Kidney (tissue), 14 donors: ENCODE measurements around the gene NALCN. TPM values are rescaled to one million over a fixed set of nuclear protein-coding genes. Genes with fewer than 3 reads are reported as not detected.

Experiments
- DNase-seq, 5 donors: peaks; one replicate each; pipeline ENCODE4 v3.0.0-alpha.2; 2013 to 2020
- FAIRE-seq: peaks from 2 replicates; lab custom pipeline; 2012; peaks lifted over from hg19 to GRCh38; lab: Jason Lieb, UNC
- H3K27ac ChIP-seq, 2 donors: one replicate each; pipeline ENCODE4 v1.7.0; 2013; ENCODE audit warnings: low read depth in 2 of 2, low read length in 2 of 2, inconsistent platforms in 1 of 2
- H3K27me3 ChIP-seq: one replicate; pipeline ENCODE4 v1.7.1; 2013; ENCODE audit warnings: low read length, inconsistent platforms; ENCODE audit not compliant: control insufficient read depth, insufficient read depth
- H3K36me3 ChIP-seq, 3 donors: one replicate each; pipeline versions ENCODE4 v1.7.0 to v1.7.1; 2013; ENCODE audit warnings: low read length in 3 of 3, control low read depth in 1 of 3, inconsistent platforms in 1 of 3; ENCODE audit not compliant: insufficient read depth in 3 of 3, control insufficient read depth in 2 of 3
- H3K4me1 ChIP-seq, 3 donors: one replicate each; pipeline versions ENCODE4 v1.7.0 to v1.7.1; 2013; ENCODE audit warnings: low read length in 3 of 3, inconsistent platforms in 1 of 3, low read depth in 1 of 3; ENCODE audit not compliant: control insufficient read depth in 2 of 3, insufficient read depth in 2 of 3
- H3K4me3 ChIP-seq, 3 donors: one replicate each; pipeline versions ENCODE4 v1.7.0 to v1.8.1; 2013; ENCODE audit warnings: low read length in 3 of 3, control low read depth in 1 of 3, inconsistent platforms in 1 of 3
- H3K9ac ChIP-seq, 3 donors: one replicate each; pipeline versions ENCODE4 v1.7.0 to v1.7.1; 2013; ENCODE audit warnings: low read length in 3 of 3, control low read depth in 1 of 3, inconsistent platforms in 1 of 3
- H3K9me3 ChIP-seq, 3 donors: one replicate each; pipeline versions ENCODE4 v1.7.0 to v1.7.1; 2013; ENCODE audit warnings: low read length in 3 of 3, control low read depth in 1 of 3, inconsistent platforms in 1 of 3; ENCODE audit not compliant: control insufficient read depth in 2 of 3, insufficient read depth in 1 of 3
- CTCF ChIP-seq: IDR thresholded peaks from 3 replicates; pipeline ENCODE4 v1.5.1; 2012; ENCODE audit warnings: mild to moderate bottlenecking, moderate library complexity, borderline replicate concordance; ENCODE audit not compliant: insufficient read depth; ENCODE audit errors: extremely low read depth
- intact Hi-C: fragments of 100-400 bp; cut with DNase I; formaldehyde crosslinking; loops from one replicate; pipeline ENCODE4 v1.11.1; 2022
- polyA plus RNA-seq: library from polyadenylated mRNA; stranded (reverse); fragments of 350-450 nt; fragmentation: Illumina TruSeq; extraction: RNeasy Lipid Tissue Mini Kit (QIAGEN cat#74804); gene quantifications from one replicate; pipeline ENCODE4 v1.2.3, GENCODE V29; 2014; ENCODE audit warnings: low read depth, low replicate concordance; ENCODE audit not compliant: insufficient read depth
- total RNA-seq: library from RNA; stranded (reverse); fragmentation: NEBNext Ultra II Directional; extraction: Animal tissue kit (Norgen Biotek cat#: 25700); gene quantifications from one replicate; pipeline ENCODE4 v1.2.1, GENCODE V29; 2021
- donor health status: control.
- donor health status: control.
- donor health status: control.
- donor health status: control.
- donor health status: control.
- donor health status: DM: yes; HTN: yes; CAD: no.
- donor health status: Normal renal cell carcinoma (clear cell type).

The NALCN gene
- total and polyA plus RNA-seq, 2 donors from 2014 or later: 0.43 to 2.4 TPM

- no peak for FAIRE-seq
- no peaks in the 10 kb centered on the region for H3K27me3 ChIP-seq
Observed at GRCh38 chr13:101123028-101123427, 293.3 kb downstream of the NALCN start.

DNA sequence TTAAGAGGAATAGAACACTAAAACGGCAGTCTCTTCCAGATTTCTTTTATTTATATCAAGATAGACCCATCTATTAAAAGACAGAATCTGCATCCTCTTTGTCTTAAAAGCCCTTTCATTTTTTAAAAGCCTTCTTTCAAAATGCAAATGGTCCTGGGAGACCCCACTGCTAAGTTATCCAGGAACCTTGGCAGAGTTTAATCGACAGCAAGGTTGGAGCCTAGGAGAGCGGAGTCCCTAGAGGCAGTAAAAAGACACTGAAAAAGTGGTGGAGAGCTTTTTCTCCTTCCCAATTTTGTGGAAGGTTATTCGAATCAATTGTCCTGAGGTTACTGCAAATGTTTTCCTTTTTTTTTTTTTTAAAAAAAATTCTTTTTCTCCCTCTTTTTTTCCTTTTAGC lies 294.7 kb downstream of the NALCN start:
- Histone ChIP-seq H3K27ac (no peak overlapping the region), H3K9me3 (no peaks in the 10 kb centered on the region), H3K4me3 (no peak overlapping the region), H3K9ac (no peak overlapping the region), H3K36me3 (no peaks in the 10 kb centered on the region), H3K4me1 (no peaks in the 10 kb centered on the region), H3K27me3 (no peaks in the 10 kb centered on the region)
- no peak for TF ChIP-seq CTCF
- FAIRE-seq: no peak
- no peak for DNase-seq
- intact Hi-C loops: no loop called here

More at GRCh38 chr13:101123028-101123427, 293.3 kb downstream of the NALCN start:
- Histone ChIP-seq H3K9me3 (no peaks in the 10 kb centered on the region), H3K4me1 (no peaks in the 10 kb centered on the region), H3K9ac (no peak overlapping the region), H3K4me3 (no peak overlapping the region), H3K27ac (no peak overlapping the region), H3K36me3 (no peaks in the 10 kb centered on the region)
- intact Hi-C loops: no loop called here
- TF ChIP-seq CTCF: no peak
- DNase-seq: no peak

- Histone ChIP-seq H3K27me3 (no peaks in the 10 kb centered on the region), H3K27ac (no peak overlapping the region), H3K4me1 (no peaks in the 10 kb centered on the region), H3K36me3 (no peaks in the 10 kb centered on the region), H3K9me3 (no peaks in the 10 kb centered on the region), H3K4me3 (no peak overlapping the region), H3K9ac (no peak overlapping the region)
- DNase-seq: no peak
- no peak for TF ChIP-seq CTCF
- FAIRE-seq: no peak
- intact Hi-C loops: no loop called here
Observed at GRCh38 chr13:101120007-101120406, 296.3 kb downstream of the NALCN start.

DNA sequence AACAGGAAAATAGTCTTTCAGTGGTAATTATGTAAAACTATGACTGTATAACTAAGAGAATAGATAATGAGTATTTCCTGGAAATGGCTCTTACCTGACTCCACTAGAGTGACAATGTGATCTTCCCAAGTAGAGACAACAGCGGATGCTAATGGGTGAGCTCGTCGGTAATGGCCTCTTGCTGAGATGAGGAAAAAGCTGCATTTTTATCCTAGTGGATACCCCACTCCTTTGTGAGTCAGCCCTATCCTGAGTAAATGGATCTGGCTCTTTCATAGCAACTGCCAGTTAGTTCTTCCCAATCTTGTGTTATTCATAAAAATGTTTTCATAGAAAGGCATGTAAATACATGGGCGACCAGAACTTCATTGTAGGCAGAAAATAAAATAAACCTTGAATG lies 299.5 kb downstream of the NALCN start:
- Histone ChIP-seq H3K27ac (no peak overlapping the region), H3K36me3 (no peaks in the 10 kb centered on the region), H3K4me1 (no peaks in the 10 kb centered on the region), H3K4me3 (no peak overlapping the region), H3K9me3 (no peaks in the 10 kb centered on the region), H3K27me3 (no peaks in the 10 kb centered on the region), H3K9ac (no peak overlapping the region)
- DNase-seq (no peak), FAIRE-seq (no peak)
- intact Hi-C loops: no loop called here
- TF ChIP-seq CTCF: no peak
